Sigmoid colon (tissue), 7 donors: ENCODE data around the gene KCNG1. TPM values are rescaled to one million over a fixed set of nuclear protein-coding genes. Genes with fewer than 3 reads are reported as not detected.

Source experiments
- DNase-seq: peaks from one replicate; pipeline ENCODE4 v3.0.0-alpha.2; 2019
- H3K27ac ChIP-seq, 4 donors: fragments of 200-600 bp; sonication (generic); one replicate each; pipeline ENCODE4 v1.5.1; 2016 to 2019; ENCODE audit warnings: mild to moderate bottlenecking in 1 of 4
- H3K27me3 ChIP-seq, 3 donors: fragments of 200-600 bp; sonication (generic); one replicate each; pipeline ENCODE4 v1.5.1; 2019; ENCODE audit warnings: mild to moderate bottlenecking in 1 of 3
- H3K36me3 ChIP-seq, 4 donors: fragments of 200-600 bp; sonication (generic); one replicate each; pipeline ENCODE4 v1.5.1; 2016 to 2019
- H3K4me1 ChIP-seq, 4 donors: fragments of 200-600 bp; sonication (generic); one replicate each; pipeline ENCODE4 v1.5.1; 2017 to 2019
- H3K4me3 ChIP-seq, 4 donors: fragments of 200-600 bp; sonication (generic); one replicate each; pipeline ENCODE4 v1.5.1; 2017 to 2019; ENCODE audit warnings: mild to moderate bottlenecking in 2 of 4, moderate library complexity in 1 of 4
- H3K9me3 ChIP-seq, 4 donors: fragments of 200-600 bp in 3 of 4; sonication (generic) in 3 of 4; one replicate each; pipeline versions ENCODE4 v1.5.1 to v1.6.1; 2013 to 2019
- EP300 ChIP-seq, 4 donors: sonication (generic); formaldehyde crosslinking; IDR thresholded peaks; one replicate each; pipeline ENCODE4 v1.6.1; 2017; ENCODE audit warnings: antibody characterized with exemption in 4 of 4
- POLR2A ChIP-seq, 2 donors: fragments of 450-650 bp; IDR thresholded peaks; one replicate each; pipeline ENCODE4 v1.6.1; 2016; ENCODE audit warnings: antibody characterized with exemption in 2 of 2, mild to moderate bottlenecking in 2 of 2, moderate library complexity in 2 of 2
- POLR2AphosphoS5 ChIP-seq, 4 donors: sonication (generic); formaldehyde crosslinking; IDR thresholded peaks; one replicate each; pipeline ENCODE4 v1.6.1; 2017; ENCODE audit warnings: antibody characterized with exemption in 4 of 4
- WGBS, 2 donors: extraction: QIAGEN DNeasy Blood & Tissue Kit; methylation state at CpG; one replicate each; pipeline ENCODE4 v1.1.7; 2013; 5-methylcytosine and 5-hydroxymethylcytosine counted together
- intact Hi-C: fragments of 100-400 bp; cut with DNase I; formaldehyde crosslinking; loops from one replicate; pipeline ENCODE4 v1.15.1; 2023
- polyA plus RNA-seq, 3 donors: library from polyadenylated mRNA; stranded (reverse); fragments of 200-250 nt; gene quantifications; one replicate each; pipeline ENCODE4 v1.2.3, GENCODE V29; 2013
- total RNA-seq, 4 donors: library from RNA; depleted of rRNA; stranded (reverse); fragments of >200 nt; gene quantifications; one replicate each; pipeline ENCODE4 v1.1.0, GENCODE V29; 2016
- TF ChIP-seq, protein P1 (sequence below), 4 experiments: fragments of 450-650 bp in 3 of 4; fragments of 200-600 bp in 1 of 4; IDR thresholded peaks; one replicate each; pipeline ENCODE4 v1.5.1; 2016 to 2019; ENCODE audit warnings: antibody characterized with exemption in 4 of 4, mild to moderate bottlenecking in 3 of 4, moderate library complexity in 2 of 4
- donor health status: healthy with polysubstance abuse.
- donor health status: Bipolar disorder and iron deficiency.
- donor health status: healthy.

KCNG1 gene
- total and polyA plus RNA-seq, 7 donors, result 1.7 to 7.1 (median 3.2) TPM

DNA sequence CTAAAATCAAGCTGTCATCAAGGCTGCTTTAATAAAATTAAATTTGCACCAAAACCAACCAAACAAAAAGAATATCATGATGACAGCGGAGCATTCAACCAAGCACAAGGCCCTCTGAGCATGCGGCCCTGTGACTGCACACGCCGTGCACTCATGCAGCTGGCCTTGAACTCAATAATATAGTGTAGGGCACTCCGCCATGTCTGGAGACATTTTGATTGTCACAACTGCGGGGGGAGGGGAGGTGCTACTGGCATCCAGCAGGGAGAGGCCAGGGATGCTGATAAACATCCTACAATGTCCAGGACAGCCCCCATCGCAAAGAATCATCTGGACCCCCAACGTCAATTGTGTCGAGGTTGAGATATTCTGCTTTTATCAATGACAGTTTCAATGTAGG, 54.6 kb downstream of the KCNG1 start:
- 79 to 84% methylated on average over 9 of the region's 9 CpGs for WGBS, 2 donors

DNA sequence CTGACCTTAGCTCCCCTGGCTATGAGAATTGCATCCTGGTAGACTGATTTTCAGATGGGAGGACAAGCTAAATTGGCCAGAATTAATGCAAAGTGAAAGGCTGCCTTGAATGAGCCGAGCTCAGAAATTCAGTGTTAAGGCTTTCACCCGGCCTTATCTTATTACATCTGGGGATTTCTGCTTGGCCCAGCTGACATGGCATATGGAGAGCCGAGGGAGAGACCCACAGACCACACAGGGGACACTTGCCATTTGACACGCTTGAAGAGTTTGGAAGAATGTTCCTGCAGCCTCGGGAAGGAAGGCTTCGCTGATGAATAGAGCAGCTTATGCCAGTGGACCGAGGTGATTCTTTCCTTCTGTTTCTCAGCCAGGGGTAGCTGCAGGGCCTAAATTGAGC, 55.3 kb downstream of the KCNG1 start:
- TF ChIP-seq EP300 (IDR thresholded peaks at IDR 0.05), result no peak
- TF ChIP-seq, protein P1, sequence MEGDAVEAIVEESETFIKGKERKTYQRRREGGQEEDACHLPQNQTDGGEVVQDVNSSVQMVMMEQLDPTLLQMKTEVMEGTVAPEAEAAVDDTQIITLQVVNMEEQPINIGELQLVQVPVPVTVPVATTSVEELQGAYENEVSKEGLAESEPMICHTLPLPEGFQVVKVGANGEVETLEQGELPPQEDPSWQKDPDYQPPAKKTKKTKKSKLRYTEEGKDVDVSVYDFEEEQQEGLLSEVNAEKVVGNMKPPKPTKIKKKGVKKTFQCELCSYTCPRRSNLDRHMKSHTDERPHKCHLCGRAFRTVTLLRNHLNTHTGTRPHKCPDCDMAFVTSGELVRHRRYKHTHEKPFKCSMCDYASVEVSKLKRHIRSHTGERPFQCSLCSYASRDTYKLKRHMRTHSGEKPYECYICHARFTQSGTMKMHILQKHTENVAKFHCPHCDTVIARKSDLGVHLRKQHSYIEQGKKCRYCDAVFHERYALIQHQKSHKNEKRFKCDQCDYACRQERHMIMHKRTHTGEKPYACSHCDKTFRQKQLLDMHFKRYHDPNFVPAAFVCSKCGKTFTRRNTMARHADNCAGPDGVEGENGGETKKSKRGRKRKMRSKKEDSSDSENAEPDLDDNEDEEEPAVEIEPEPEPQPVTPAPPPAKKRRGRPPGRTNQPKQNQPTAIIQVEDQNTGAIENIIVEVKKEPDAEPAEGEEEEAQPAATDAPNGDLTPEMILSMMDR (IDR thresholded peaks at IDR 0.05), result no peak
- TF ChIP-seq POLR2AphosphoS5 (IDR thresholded peaks at IDR 0.05), result no peak
- no peak for TF ChIP-seq POLR2A (IDR thresholded peaks at IDR 0.05)
- H3K9me3 ChIP-seq, result no peaks in the 10 kb centered on the region
- H3K4me3 ChIP-seq, result no peak overlapping the region
- peaks cover 0 to 2% (median under 1%) of the 10 kb centered on the region in 4 donors for H3K36me3 ChIP-seq
- intact Hi-C loops, result no loop called here
- H3K27ac ChIP-seq, result no peak overlapping the region
- no peaks in the 10 kb centered on the region for H3K4me1 ChIP-seq
- DNase-seq, result no peak
- H3K27me3 ChIP-seq, result no peaks in the 10 kb centered on the region
- WGBS, 2 donors, result 35 to 49% methylated on average over 7 of the region's 7 CpGs

More for the DNA sequence above, 54.6 kb downstream of the KCNG1 start:
- no peak for DNase-seq
- Histone ChIP-seq H3K9me3 (no peaks in the 10 kb centered on the region), H3K27ac (no peak overlapping the region), H3K36me3 (no peaks in the 10 kb centered on the region), H3K27me3 (no peaks in the 10 kb centered on the region), H3K4me3 (no peak overlapping the region), H3K4me1 (no peaks in the 10 kb centered on the region)
- intact Hi-C loops, result no loop called here
- no peak for TF ChIP-seq POLR2A (IDR thresholded peaks at IDR 0.05)

DNA sequence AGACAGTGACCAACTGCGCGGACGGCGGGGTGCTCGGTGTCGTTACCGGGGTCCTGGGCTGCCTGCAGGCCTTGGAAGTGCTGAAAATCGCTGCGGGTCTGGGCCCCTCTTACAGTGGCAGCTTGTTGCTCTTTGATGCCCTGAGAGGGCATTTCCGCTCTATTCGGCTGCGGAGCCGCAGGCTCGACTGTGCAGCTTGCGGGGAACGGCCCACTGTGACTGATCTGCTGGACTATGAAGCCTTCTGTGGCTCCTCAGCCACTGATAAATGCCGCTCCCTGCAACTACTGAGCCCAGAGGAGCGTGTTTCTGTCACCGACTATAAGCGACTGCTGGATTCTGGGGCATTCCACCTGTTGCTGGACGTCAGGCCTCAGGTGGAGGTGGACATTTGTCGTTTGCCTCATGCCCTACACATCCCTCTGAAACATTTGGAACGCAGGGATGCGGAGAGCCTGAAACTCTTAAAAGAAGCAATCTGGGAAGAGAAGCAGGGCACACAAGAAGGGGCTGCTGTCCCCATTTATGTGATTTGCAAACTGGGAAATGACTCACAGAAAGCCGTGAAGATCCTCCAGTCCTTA, 63.3 kb downstream of the KCNG1 start:
- peaks cover 0 to 17% (median 9%) of the 10 kb centered on the region in 4 donors for H3K36me3 ChIP-seq
- H3K9me3 ChIP-seq, result no peaks in the 10 kb centered on the region
- 65 to 79% methylated on average over 25 of the region's 25 CpGs for WGBS, 2 donors
- H3K4me3 ChIP-seq, result peak overlapping the region; percentile 70 to 93 (median 79)
- DNase-seq, result no peak
- TF ChIP-seq POLR2A (IDR thresholded peaks at IDR 0.05) (no peak), EP300 (IDR thresholded peaks at IDR 0.05) (no peak), POLR2AphosphoS5 (IDR thresholded peaks at IDR 0.05) (no peak)
- TF ChIP-seq, protein P1 (IDR thresholded peaks at IDR 0.05), result no peak
- H3K27ac ChIP-seq, result peak overlapping the region; percentile 82 to 92 (median 88)
- H3K27me3 ChIP-seq, result no peaks in the 10 kb centered on the region
- intact Hi-C loops, result no loop called here
- H3K4me1 ChIP-seq, result peaks cover 0 to 54% (median 46%) of the 10 kb centered on the region in 4 donors

DNA sequence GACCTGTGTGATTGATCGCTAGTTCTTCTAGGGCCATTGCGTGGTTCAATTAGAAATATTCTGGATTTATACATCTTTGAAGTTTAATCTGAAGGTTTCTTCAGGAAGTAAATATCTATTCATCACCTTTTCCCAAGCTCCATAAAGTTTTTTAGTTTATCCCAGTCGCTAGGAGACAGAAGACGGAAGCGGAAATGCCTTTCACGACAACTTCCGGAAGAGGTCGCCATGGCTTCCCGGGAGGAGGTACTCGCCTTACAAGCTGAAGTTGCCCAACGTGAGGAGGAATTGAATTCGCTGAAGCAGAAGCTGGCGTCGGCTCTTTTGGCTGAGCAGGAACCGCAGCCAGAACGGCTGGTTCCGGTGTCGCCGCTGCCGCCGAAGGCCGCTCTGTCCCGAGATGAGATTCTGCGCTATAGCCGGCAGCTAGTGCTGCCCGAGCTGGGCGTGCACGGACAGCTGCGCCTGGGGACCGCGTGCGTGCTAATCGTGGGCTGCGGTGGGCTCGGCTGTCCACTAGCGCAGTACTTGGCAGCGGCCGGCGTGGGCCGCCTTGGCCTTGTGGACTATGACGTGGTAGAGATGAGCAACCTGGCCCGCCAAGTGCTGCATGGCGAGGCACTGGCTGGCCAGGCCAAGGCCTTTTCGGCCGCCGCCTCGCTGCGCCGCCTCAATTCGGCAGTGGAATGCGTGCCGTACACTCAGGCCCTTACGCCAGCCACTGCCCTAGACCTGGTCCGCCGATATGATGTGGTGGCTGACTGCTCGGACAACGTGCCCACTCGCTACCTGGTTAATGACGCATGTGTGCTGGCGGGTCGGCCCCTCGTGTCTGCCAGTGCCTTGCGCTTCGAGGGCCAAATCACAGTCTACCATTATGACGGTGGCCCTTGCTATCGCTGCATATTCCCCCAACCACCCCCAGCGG, 64.0 kb downstream of the KCNG1 start, which contains the start of gene MOCS3:
Gene MOCS3 (plus strand): TSS at position 204 of the 928 bp plus-strand sequence. CDS start 25 bp downstream, at position 229.
- peaks cover 0 to 25% (median 11%) of the 10 kb centered on the region in 4 donors for H3K36me3 ChIP-seq
- H3K9me3 ChIP-seq, result no peaks in the 10 kb centered on the region
- intact Hi-C loops, result loop anchor here (1.0 kb wide), 1 partner anchor 28 kb away; the partner anchor contains the start of gene ADNP
- H3K27ac ChIP-seq, result peak within 1 kb of the TSS; percentile 82 to 92 (median 88)
- TF ChIP-seq POLR2AphosphoS5 (IDR thresholded peaks at IDR 0.05), result peak in 1 of 4 donors; percentile 9
- no peak for TF ChIP-seq EP300 (IDR thresholded peaks at IDR 0.05)
- TF ChIP-seq, protein P1 (IDR thresholded peaks at IDR 0.05), result no peak
- TF ChIP-seq POLR2A (IDR thresholded peaks at IDR 0.05), result no peak
- H3K4me3 ChIP-seq, result peak within 1 kb of the TSS; percentile 70 to 93 (median 79)
- peaks cover 0 to 54% (median 46%) of the 10 kb centered on the region in 4 donors for H3K4me1 ChIP-seq
- 2 to 4% methylated on average over 67 of the region's 67 CpGs for WGBS, 2 donors
- DNase-seq, result peak; percentile 93
- no peaks in the 10 kb centered on the region for H3K27me3 ChIP-seq
